ENCODE results near the gene BEST4. TPM values are rescaled to one million over a fixed set of nuclear protein-coding genes. Genes with fewer than 3 reads are reported as not detected.

Gene BEST4
- polyA plus RNA-seq, 1 of the 3 experiments (the other 2 are of a cell fraction): 0.12 TPM

GRCh38 chr1:44777969-44778635 is 9.9 kb downstream of the BEST4 start:
- no peak overlapping the region for H2AFZ ChIP-seq (ENCODE audit: low read depth)
- no peak for DNase-seq
- H3K4me2 ChIP-seq: peak overlapping the region; percentile 98
- 81% methylated on average over 8 of the region's 13 CpGs for WGBS (ENCODE audit: low lambda C conversion rate)
- H3K27me3 ChIP-seq (ENCODE audit: insufficient read depth): no peaks in the 10 kb centered on the region
- POLR2A ChIA-PET: interaction anchor here (1.1 kb wide), 1 partner anchor 15 kb away, joined by 3 read pairs; no protein-coding TSS in a partner anchor
- H3K4me1 ChIP-seq (ENCODE audit: control insufficient read depth in 1 of 2, insufficient read depth in 2 of 2, low read depth in 1 of 2, low read length in 1 of 2): peaks cover 14 to 16% of the 10 kb centered on the region in 2 experiments; a peak in 3 of 4 replicates
- 0 out of 4 replicates have a peak overlapping the region, but pooled peaks of 1 of the 2 experiments have one; percentile 12 for H3K27ac ChIP-seq (ENCODE audit: low read depth in 2 of 2, low read length in 1 of 2)
- peaks cover 56% of the 10 kb centered on the region for H3K79me2 ChIP-seq (ENCODE audit: insufficient read depth)
- peak overlapping the region; percentile 93; the same call in 1 of the 2 replicates for H3K9ac ChIP-seq
- H4K20me1 ChIP-seq (ENCODE audit: insufficient read depth): peaks cover 41% of the 10 kb centered on the region
- H3K4me3 ChIP-seq (ENCODE audit: low read depth in 2 of 2, low read length in 1 of 2): peak overlapping the region in 1 of 2 experiments; percentile 54; a peak in 1 of 4 replicates
- TF ChIP-seq ELF1 (IDR thresholded peaks at IDR 0.05): no peak
- TF ChIP-seq GABPA (IDR thresholded peaks at IDR 0.05; ENCODE audit: low read depth): no peak
- TF ChIP-seq REST (IDR thresholded peaks at IDR 0.05; ENCODE audit: low read depth, low read length): no peak
- TF ChIP-seq MEF2A (IDR thresholded peaks at IDR 0.05; ENCODE audit: borderline replicate concordance, low read depth): no peak
- no peak for TF ChIP-seq POLR2AphosphoS5 (IDR thresholded peaks at IDR 0.05; ENCODE audit: low read depth, low read length)
- TF ChIP-seq GATA2 (CRISPR knock-in tag; IDR thresholded peaks at IDR 0.05): no peak
- no peak for TF ChIP-seq TEAD4 (IDR thresholded peaks at IDR 0.05; ENCODE audit: borderline replicate concordance, insufficient read depth)
- no peak for TF ChIP-seq EP300 (IDR thresholded peaks at IDR 0.05; ENCODE audit: borderline replicate concordance in 1 of 2, low read depth in 1 of 2, low read length in 1 of 2)
- no peak for TF ChIP-seq FOXJ3 (CRISPR knock-in tag; IDR thresholded peaks at IDR 0.05)
- no peak for TF ChIP-seq SIN3A (IDR thresholded peaks at IDR 0.05; ENCODE audit: borderline replicate concordance, low read depth, low read length)
- no peak for TF ChIP-seq IRF3 (IDR thresholded peaks at IDR 0.05; ENCODE audit: low read depth, low read length)
- no peak for TF ChIP-seq ZBTB33 (IDR thresholded peaks at IDR 0.05; ENCODE audit: borderline replicate concordance, low read depth)
- no peak for TF ChIP-seq MXI1 (IDR thresholded peaks at IDR 0.05; ENCODE audit: low read depth, low read length)
- TF ChIP-seq YY1 (IDR thresholded peaks at IDR 0.05; ENCODE audit: low read depth): no peak
- no peak for TF ChIP-seq RXRA (IDR thresholded peaks at IDR 0.05; ENCODE audit: borderline replicate concordance, low read depth)
- no peak for TF ChIP-seq PBX3 (IDR thresholded peaks at IDR 0.05)
- TF ChIP-seq USF1 (IDR thresholded peaks at IDR 0.05; ENCODE audit: borderline replicate concordance, low read depth): no peak
- no peak for TF ChIP-seq RFX5 (IDR thresholded peaks at IDR 0.05; ENCODE audit: low read length)
- CTCF ChIA-PET: interaction anchor here (0.7 to 1.1 kb wide), 3 partner anchors 9 to 65 kb away, joined by 3 to 7 read pairs (median 5); no protein-coding TSS in a partner anchor
- no peaks in the 10 kb centered on the region for H3K9me3 ChIP-seq
- H3F3A ChIP-seq (replicated peaks; ENCODE audit: insufficient read depth): peaks cover 69% of the 10 kb centered on the region
- H3K36me3 ChIP-seq (replicated peaks in 1 of 2; ENCODE audit: control insufficient read depth in 1 of 2, insufficient read depth in 2 of 2, low read length in 1 of 2): peaks cover 22 to 58% of the 10 kb centered on the region in 2 experiments
- no peaks in the 10 kb centered on the region for H3K9me2 ChIP-seq

Data from SK-N-SH (cell line).